NCI-H2081 (cell line): ENCODE results near the gene ZBTB9.

Experiments
- DNase-seq, 2 experiments: peaks; one replicate each; lab custom pipeline; 2025; lab: John Stamatoyannopoulos, UW

The ZBTB9 gene, protein sequence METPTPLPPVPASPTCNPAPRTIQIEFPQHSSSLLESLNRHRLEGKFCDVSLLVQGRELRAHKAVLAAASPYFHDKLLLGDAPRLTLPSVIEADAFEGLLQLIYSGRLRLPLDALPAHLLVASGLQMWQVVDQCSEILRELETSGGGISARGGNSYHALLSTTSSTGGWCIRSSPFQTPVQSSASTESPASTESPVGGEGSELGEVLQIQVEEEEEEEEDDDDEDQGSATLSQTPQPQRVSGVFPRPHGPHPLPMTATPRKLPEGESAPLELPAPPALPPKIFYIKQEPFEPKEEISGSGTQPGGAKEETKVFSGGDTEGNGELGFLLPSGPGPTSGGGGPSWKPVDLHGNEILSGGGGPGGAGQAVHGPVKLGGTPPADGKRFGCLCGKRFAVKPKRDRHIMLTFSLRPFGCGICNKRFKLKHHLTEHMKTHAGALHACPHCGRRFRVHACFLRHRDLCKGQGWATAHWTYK

GRCh38 chr6:33454009-33454946 is at the start of gene ZBTB9:
TSS of gene ZBTB9 (plus strand) at chr6:33454576. CDS start at chr6:33455101, 525 bp downstream.
- peak; percentile 95 to 98 for DNase-seq

DNA sequence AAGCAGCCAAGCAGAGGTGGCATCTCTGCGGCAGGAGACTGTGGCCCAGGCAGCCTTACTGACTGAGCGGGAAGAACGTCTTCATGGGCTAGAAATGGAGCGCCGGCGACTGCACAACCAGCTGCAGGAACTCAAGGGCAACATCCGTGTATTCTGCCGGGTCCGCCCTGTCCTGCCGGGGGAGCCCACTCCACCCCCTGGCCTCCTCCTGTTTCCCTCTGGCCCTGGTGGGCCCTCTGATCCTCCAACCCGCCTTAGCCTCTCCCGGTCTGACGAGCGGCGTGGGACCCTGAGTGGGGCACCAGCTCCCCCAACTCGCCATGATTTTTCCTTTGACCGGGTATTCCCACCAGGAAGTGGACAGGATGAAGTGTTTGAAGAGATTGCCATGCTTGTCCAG is 49.5 kb upstream of the ZBTB9 start:
- DNase-seq: no peak

DNA sequence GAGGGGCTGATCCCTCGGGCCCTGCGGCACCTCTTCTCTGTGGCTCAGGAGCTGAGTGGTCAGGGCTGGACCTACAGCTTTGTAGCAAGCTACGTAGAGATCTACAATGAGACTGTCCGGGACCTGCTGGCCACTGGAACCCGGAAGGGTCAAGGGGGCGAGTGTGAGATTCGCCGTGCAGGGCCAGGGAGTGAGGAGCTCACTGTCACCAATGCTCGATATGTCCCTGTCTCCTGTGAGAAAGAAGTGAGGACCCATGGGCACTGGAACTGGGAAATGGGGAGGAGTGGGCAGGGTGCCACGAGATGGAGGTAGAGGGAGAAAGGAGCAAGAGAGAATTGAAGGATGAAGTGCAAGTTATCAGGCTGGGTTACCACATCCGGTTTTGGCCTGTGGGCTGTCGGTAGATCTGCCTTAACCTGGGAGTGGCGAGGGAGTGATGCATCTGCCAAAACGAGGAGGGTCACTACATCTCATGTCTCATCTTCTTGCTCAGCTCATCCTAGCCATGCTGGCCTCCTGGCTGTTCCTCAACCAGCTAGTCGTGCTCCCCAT is 48.9 kb upstream of the ZBTB9 start:
- no peak for DNase-seq

DNA sequence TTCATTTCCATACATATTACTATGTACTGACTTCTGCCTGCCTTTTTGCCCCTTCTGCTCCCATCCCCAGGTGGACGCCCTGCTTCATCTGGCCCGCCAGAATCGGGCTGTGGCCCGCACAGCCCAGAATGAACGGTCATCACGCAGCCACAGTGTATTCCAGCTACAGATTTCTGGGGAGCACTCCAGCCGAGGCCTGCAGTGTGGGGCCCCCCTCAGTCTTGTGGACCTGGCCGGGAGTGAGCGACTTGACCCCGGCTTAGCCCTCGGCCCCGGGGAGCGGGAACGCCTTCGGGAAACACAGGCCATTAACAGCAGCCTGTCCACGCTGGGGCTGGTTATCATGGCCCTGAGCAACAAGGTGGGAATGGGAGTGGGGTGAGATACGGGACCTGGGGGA is 48.2 kb upstream of the ZBTB9 start:
- DNase-seq: no peak

GRCh38 chr6:33407132-33407718 is 47.2 kb upstream of the ZBTB9 start:
- no peak for DNase-seq

DNA sequence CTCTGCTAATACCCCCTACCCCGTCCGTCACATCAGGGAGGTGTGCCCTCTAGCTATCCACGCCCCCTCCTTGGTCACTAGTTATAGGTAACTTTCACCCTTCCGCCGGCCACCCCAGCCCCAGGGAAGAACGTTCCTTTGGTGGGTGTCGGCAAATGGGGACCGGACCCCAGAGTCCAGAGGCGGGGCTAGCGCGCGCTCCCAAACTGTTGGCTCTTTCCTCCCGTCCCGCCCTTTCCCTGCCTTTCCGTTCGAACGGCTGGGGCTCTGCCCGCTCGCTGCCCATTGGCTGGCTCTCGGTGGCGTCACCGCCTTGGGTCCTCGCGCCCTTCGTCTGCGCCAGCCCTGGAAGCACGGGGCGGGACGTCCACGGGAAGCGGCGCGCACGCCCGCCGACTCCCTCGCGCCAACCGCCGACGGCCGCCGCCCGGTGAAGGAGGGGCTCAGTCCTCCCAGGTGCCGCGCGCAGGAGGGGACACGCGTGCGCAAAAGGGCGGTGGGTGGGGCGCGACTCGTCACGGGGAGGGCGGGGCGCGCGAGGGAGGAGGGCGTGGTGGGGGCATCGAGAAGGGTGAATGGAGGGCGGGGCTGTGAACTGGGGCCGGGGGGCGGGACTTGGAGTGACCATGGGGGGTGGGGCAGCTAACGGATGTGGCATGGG is 44.2 kb upstream of the ZBTB9 start:
- DNase-seq: peak; percentile 96 to 98

GRCh38 chr6:33410711-33411631 is 43.4 kb upstream of the ZBTB9 start, which contains the start of gene PHF1:
TSS of gene PHF1 (plus strand) at chr6:33411014. CDS start at chr6:33412264, 1,250 bp downstream.
- peak; percentile 67 to 80 for DNase-seq

GRCh38 chr6:33411632-33412005 is 42.8 kb upstream of the ZBTB9 start:
- no peak for DNase-seq

DNA sequence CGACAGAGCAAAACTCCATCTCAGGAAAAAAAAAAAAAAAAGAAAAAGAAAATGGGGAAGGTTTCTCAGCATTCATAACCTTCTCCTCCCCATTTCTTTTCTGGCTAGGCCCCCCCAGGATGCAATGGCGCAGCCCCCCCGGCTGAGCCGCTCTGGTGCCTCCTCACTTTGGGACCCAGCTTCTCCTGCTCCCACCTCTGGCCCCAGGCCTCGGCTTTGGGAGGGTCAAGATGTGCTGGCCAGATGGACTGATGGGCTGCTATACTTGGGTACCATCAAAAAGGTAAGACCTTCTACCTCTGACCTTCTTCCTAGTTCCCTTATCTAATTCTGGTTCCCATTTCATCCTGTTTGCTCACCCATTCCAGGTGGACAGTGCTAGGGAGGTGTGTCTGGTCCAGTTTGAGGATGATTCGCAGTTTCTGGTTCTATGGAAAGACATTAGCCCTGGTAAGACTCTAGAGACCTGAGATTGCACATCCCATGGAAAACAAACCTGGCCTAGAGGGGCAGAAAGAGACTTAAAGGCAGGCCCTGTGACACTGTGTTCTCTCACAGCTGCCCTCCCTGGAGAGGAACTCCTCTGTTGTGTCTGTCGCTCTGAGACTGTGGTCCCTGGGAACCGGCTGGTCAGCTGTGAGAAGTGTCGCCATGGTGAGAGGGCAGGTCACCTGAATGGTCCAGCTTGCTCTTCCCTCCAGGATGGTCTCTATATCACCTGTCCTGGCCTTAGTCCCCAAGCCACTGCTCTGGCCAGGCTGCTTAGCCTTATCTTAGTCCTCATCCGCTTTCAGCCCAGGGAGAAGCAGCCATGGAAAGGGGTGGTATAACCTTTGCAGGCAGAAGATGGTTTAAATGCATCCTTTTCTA is 42.0 kb upstream of the ZBTB9 start:
- DNase-seq: no peak

- DNase-seq: no peak
Measured at GRCh38 chr6:33413241-33414120, 40.9 kb upstream of the ZBTB9 start.

- DNase-seq: no peak
Measured at GRCh38 chr6:33414592-33415271, 39.6 kb upstream of the ZBTB9 start.

- no peak for DNase-seq
Measured at GRCh38 chr6:33415831-33416230, 38.5 kb upstream of the ZBTB9 start.

DNA sequence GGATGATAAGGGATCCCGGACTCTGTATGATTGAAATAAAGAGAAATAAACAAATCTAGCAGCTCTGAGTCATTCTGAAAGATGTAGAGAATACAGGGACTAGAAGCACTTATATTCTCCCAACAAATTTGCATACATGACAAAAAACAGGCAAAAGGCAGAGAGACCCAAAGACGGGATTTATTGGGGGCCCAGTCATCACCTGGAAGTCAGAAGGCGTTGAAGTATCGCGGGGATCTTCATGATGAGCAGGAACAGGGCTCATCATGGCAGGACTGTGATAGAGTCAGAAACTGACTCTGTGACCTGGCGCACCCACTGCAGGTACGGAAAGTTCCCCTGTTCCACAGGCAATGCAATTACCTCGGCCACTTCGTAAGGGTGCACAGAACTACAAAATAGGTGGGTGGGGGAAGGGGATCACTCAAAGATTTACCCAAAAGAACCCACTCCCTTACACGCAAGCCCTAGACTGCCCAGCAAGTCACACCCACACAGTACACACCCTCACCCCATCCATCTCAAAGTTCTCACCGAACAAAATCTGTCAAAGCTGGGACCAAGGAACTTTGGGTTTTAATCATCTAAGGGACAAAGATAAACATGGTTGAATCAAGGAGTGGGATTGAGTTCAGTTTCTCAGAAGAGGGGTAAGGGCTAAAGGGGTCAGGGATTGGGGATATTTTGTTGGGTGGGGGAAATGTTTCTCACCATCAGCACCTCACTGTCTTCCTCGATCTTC is 37.8 kb upstream of the ZBTB9 start:
- no peak for DNase-seq

GRCh38 chr6:33417128-33417902 is 37.1 kb upstream of the ZBTB9 start:
- DNase-seq: no peak

- peak; percentile 98 to 100 for DNase-seq
Measured at GRCh38 chr6:33417903-33418689, 36.3 kb upstream of the ZBTB9 start, which contains the start of gene CUTA. TSS of gene CUTA (minus strand) at chr6:33418107. CDS start at chr6:33418000, 107 bp downstream.
